Erythroblast (primary cell): ENCODE results near the gene MPRIP.
"Not testable (repeated sequence)": the region's sequence is repeated elsewhere in the genome, so short reads cannot be mapped to it uniquely, and the experiment has no call there.

Source experiments
- GATA1 ChIP-seq: IDR thresholded peaks from 2 replicates; pipeline ENCODE4 v1.6.1; 2011; ENCODE audit warnings: low read depth, mild to moderate bottlenecking, control low read depth, low read length, moderate library complexity
- POLR2A ChIP-seq: IDR thresholded peaks from 2 replicates; pipeline ENCODE4 v1.6.1; 2011; ENCODE audit warnings: mild to moderate bottlenecking, low read length

DNA sequence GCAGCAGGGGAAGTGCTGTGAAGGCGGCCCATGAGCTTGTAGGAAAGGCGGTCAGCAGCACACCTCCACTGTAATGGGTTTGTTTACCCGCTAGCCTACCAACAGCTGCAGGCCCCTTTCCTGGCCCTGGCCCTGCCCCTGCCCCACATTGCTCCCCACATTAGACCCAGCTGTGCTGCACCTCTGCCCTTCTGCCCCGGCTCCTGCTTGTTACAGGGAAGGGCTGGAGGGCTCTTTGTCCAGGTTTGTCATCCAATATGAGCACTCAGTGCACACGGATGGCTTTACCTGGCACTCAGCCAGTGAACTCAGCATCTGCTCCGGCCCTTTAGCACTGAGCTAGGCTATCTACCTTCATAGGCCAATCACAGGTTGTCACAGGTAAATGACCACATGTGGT is 34.4 kb upstream of the MPRIP start:
- TF ChIP-seq POLR2A, GATA1: not testable (repeated sequence)
